Lung (tissue), 12 donors: ENCODE data around the gene ARID1B. TPM values are rescaled to one million over a fixed set of nuclear protein-coding genes. Genes with fewer than 3 reads are reported as not detected.

Experiments
- ATAC-seq: fragments of 200-7000 bp; cut with Tn5 transposase; one replicate; pipeline ENCODE4 v1.9.1; 2020; ENCODE audit warnings: moderate number of reproducible peaks; ENCODE audit not compliant: insufficient read depth, low FRiP score
- DNase-seq, 3 donors: peaks; one replicate each; pipeline ENCODE4 v3.0.0-alpha.2; 2013 to 2017
- H3K27ac ChIP-seq, 2 donors: one replicate each; pipeline ENCODE4 v1.5.1; 2013; ENCODE audit warnings: mild to moderate bottlenecking in 2 of 2, moderate library complexity in 2 of 2, control low read depth in 1 of 2, inconsistent platforms in 1 of 2, low read depth in 1 of 2, low read length in 1 of 2
- H3K27me3 ChIP-seq, 3 donors: one replicate each; pipeline ENCODE4 v1.5.1; 2013; ENCODE audit warnings: low read length in 2 of 3; ENCODE audit not compliant: control insufficient read depth in 3 of 3, insufficient read depth in 3 of 3
- H3K36me3 ChIP-seq, 4 donors: one replicate each; pipeline ENCODE4 v1.5.1; 2013; ENCODE audit warnings: low read length in 4 of 4, mild to moderate bottlenecking in 1 of 4, moderate library complexity in 1 of 4; ENCODE audit not compliant: control insufficient read depth in 4 of 4, insufficient read depth in 4 of 4
- H3K4me1 ChIP-seq, 5 donors: one replicate each; pipeline ENCODE4 v1.5.1; 2013; ENCODE audit warnings: low read length in 5 of 5, mild to moderate bottlenecking in 2 of 5, moderate library complexity in 1 of 5; ENCODE audit not compliant: control insufficient read depth in 5 of 5, insufficient read depth in 5 of 5
- H3K4me3 ChIP-seq: one replicate; pipeline ENCODE4 v1.5.1; 2013; ENCODE audit warnings: mild to moderate bottlenecking, control low read depth, moderate library complexity
- H3K9ac ChIP-seq, 2 donors: one replicate each; pipeline ENCODE4 v1.5.1; 2013; ENCODE audit warnings: low read length in 2 of 2, control low read depth in 1 of 2; ENCODE audit not compliant: insufficient read depth in 1 of 2
- H3K9me3 ChIP-seq, 4 donors: one replicate each; pipeline ENCODE4 v1.5.1; 2013; ENCODE audit warnings: low read length in 3 of 4, mild to moderate bottlenecking in 1 of 4, moderate library complexity in 1 of 4; ENCODE audit not compliant: control insufficient read depth in 4 of 4, insufficient read depth in 3 of 4
- WGBS, 2 donors: extraction: QIAGEN DNeasy Blood & Tissue Kit; methylation state at CpG; one replicate each; pipeline ENCODE4 v1.1.7; 2013; 5-methylcytosine and 5-hydroxymethylcytosine counted together
- polyA plus RNA-seq, 2 donors: library from polyadenylated mRNA; stranded (reverse); fragments of 200-250 nt; gene quantifications; one replicate each; pipeline ENCODE4 v1.2.1, GENCODE V29; 2013
- total RNA-seq, 2 donors: library from RNA; depleted of rRNA in 1 of 2; stranded (reverse); fragments of >200 nt in 1 of 2; gene quantifications; one replicate each; pipeline ENCODE4 v1.2.1, GENCODE V29; 2014 to 2021
- TF ChIP-seq, protein P1 (sequence below): IDR thresholded peaks from 2 replicates; pipeline ENCODE4 v1.5.1; 2012; ENCODE audit warnings: mild to moderate bottlenecking; ENCODE audit errors: control extremely low read depth, extremely low read depth
- donor health status: control.
- donor health status: control.
- donor health status: Bipolar disorder and iron deficiency.
- donor health status: healthy.
- donor health status: DM: yes; HTN: yes; CAD: no.

The ARID1B gene
- total and polyA plus RNA-seq, 4 donors = 10.5 to 239 (median 50.9) TPM

DNA sequence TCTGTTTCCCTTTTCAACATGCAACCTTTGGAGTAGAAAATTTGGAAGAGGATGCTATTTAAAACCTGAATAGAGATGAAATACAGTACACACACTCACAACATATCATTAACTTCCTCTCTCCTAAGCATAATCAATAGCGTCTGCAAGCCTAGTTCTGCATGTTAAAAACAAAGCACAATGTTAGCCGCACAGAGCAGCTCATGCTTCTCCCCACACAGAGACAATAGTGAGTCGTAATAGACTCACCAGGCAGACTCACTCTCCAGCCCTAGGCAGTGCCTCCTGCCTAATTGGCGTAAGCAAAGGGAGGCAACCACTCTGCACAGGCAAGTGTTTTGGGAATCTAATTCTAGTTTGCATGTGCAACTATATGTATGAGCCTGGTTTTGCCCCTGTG, 45.8 kb upstream of the ARID1B start:
- 93% methylated on average over 4 of the region's 4 CpGs for WGBS, 2 donors
- no peaks in the 10 kb centered on the region for H3K9me3 ChIP-seq
- no peaks in the 10 kb centered on the region for H3K36me3 ChIP-seq
- DNase-seq = no peak
- ATAC-seq = no peak
- H3K4me1 ChIP-seq = no peaks in the 10 kb centered on the region
- TF ChIP-seq, protein P1, sequence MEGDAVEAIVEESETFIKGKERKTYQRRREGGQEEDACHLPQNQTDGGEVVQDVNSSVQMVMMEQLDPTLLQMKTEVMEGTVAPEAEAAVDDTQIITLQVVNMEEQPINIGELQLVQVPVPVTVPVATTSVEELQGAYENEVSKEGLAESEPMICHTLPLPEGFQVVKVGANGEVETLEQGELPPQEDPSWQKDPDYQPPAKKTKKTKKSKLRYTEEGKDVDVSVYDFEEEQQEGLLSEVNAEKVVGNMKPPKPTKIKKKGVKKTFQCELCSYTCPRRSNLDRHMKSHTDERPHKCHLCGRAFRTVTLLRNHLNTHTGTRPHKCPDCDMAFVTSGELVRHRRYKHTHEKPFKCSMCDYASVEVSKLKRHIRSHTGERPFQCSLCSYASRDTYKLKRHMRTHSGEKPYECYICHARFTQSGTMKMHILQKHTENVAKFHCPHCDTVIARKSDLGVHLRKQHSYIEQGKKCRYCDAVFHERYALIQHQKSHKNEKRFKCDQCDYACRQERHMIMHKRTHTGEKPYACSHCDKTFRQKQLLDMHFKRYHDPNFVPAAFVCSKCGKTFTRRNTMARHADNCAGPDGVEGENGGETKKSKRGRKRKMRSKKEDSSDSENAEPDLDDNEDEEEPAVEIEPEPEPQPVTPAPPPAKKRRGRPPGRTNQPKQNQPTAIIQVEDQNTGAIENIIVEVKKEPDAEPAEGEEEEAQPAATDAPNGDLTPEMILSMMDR = no peak
- H3K4me3 ChIP-seq = no peak overlapping the region
- H3K27ac ChIP-seq = no peak overlapping the region
- H3K27me3 ChIP-seq = peaks cover 0 to 3% (median 0%) of the 10 kb centered on the region in 3 donors
- H3K9ac ChIP-seq = no peak overlapping the region

DNA sequence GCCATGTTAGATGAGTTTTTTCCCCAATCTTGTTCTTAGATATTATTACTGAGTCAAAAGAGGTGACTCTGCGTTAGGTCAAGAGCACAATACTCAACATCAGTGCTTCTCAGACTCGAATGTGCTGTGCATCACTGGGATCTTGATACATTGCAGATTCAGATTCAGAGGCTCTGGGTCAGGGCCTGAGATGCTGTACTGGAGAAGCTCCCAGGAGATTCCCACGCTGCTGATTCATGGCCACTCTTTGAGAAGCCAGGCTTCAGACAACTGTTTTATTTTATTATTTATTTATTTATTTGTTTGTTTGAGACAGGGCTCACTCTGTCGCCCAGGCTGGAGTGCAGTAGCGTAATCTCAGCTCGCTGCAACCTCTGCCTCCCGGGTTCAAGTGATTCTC, 41.4 kb upstream of the ARID1B start:
- TF ChIP-seq, protein P1 = no peak
- no peaks in the 10 kb centered on the region for H3K27me3 ChIP-seq
- peaks cover 0 to 8% (median 0%) of the 10 kb centered on the region in 4 donors for H3K9me3 ChIP-seq
- no peak overlapping the region for H3K4me3 ChIP-seq
- no peak for ATAC-seq
- H3K36me3 ChIP-seq = no peaks in the 10 kb centered on the region
- H3K4me1 ChIP-seq = no peaks in the 10 kb centered on the region
- no peak overlapping the region for H3K9ac ChIP-seq
- no peak for DNase-seq
- H3K27ac ChIP-seq = no peak overlapping the region
- WGBS, 2 donors = 91 to 94% methylated on average over 7 of the region's 7 CpGs

DNA sequence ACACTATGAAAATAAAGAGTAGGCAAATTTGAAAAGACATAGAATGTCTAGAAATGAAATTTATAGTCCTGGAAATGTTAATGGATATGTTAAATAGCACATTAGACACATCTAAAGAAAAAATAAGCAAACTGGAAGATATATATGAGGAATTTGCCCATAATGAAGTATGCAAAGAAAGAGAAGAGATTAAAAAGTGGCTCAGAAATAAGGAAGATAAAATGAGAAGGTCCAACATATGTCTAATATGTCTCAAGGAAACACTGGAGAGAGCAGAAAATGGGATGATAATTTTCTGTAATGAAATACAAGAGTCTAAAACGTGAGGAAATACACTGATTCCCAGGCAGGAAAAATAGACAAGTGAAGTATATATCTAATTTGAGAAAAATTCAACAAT, 36.6 kb upstream of the ARID1B start:
- Histone ChIP-seq H3K27me3 (no peaks in the 10 kb centered on the region), H3K9ac (no peak overlapping the region), H3K4me1 (no peaks in the 10 kb centered on the region), H3K27ac (no peak overlapping the region), H3K9me3 (peaks cover 0 to 8% (median 0%) of the 10 kb centered on the region in 4 donors), H3K4me3 (no peak overlapping the region), H3K36me3 (no peaks in the 10 kb centered on the region)
- ATAC-seq (no peak), DNase-seq (no peak)
- TF ChIP-seq, protein P1 = no peak
- 59 to 83% methylated on average over 1 of the region's 1 CpG for WGBS, 2 donors

DNA sequence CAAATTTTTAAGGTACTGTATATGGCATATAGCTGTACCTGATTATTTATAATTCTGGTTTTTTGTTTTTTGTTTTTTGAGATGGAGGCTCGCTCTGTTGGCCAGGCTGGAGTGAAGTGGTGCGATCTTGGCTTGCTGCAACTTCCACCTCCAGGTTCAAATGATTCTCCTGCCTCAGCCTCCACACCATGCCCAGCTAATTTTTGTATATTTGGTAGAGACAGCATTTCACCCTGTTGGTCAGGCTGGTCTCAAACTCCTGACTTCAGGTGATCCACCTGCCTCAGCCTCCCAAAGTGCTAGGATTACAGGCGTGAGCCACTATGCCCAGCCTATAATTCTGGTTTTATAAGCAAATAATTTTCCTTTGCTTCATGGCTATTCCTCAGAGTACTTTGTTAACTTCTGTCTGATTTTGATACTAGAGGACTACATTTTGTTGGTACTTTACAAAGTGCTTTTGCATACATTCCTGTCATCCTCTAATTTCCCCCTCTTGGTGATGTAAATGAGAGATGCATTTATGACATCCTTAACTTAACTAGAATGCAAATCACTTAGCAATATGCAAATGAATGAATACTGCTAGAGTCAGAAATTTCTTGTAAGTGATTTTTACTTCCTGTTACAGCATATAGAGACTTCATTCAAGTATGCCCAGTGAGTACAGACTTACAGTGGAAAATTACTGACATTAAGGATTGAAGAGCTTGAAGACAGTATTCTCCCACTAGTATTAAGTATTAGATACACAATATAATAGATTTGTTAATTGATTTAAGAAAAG, 35.7 kb upstream of the ARID1B start:
- WGBS, 2 donors = 95% methylated on average over 3 of the region's 3 CpGs
- no peak for DNase-seq
- Histone ChIP-seq H3K9ac (no peak overlapping the region), H3K4me1 (no peaks in the 10 kb centered on the region), H3K27me3 (no peaks in the 10 kb centered on the region), H3K27ac (no peak overlapping the region), H3K4me3 (no peak overlapping the region), H3K9me3 (peaks cover 0 to 8% (median 0%) of the 10 kb centered on the region in 4 donors), H3K36me3 (no peaks in the 10 kb centered on the region)
- no peak for ATAC-seq
- TF ChIP-seq, protein P1 = no peak
